HCT116 (cell line): ENCODE measurements around the gene NFKBIZ. TPM values are rescaled to one million over a fixed set of nuclear protein-coding genes. Genes with fewer than 3 reads are reported as not detected.

Experiments
- ATAC-seq: fragments of 200-7000 bp; cut with Tn5 transposase; 2 replicates; pipeline ENCODE4 v1.9.1; 2020; ENCODE audit warnings: mild to moderate bottlenecking, moderate library complexity
- BruUV-seq: library from RNA; stranded (reverse); fragments of 400-500 nt; replicated peaks from 2 replicates; lab custom pipeline; 2021; lab: Mats Ljungman, UMichigan
- CTCF ChIA-PET: fragments of 300-600 bp; sonication (Branson Sonifier 250); formaldehyde crosslinking; loops from one replicate; lab custom pipeline; 2021; ENCODE audit warnings: antibody characterized with exemption; lab: Charles Lee
- POLR2A ChIA-PET: fragments of 300-600, 350-600 bp; sonication (Branson Sonifier 250); formaldehyde crosslinking; loops from one replicate; lab custom pipeline; 2021; ENCODE audit warnings: antibody characterized with exemption; lab: Charles Lee
- RAD21 ChIA-PET, 2 experiments: fragments of 300-600 bp; sonication (Branson Sonifier 250); formaldehyde crosslinking; loops; one replicate each; lab custom pipeline; 2023; ENCODE audit warnings: low total read pairs in 2 of 2; ENCODE audit not compliant: uncharacterized antibody in 2 of 2, unreplicated experiment in 2 of 2, low non-redundant PET in 1 of 2; lab: Charles Lee
- DNase-seq: peaks from one replicate; pipeline ENCODE4 v3.0.0-alpha.2; 2010; ENCODE audit warnings: low read depth, low spot score
- H2AFZ ChIP-seq: fragments of 200-600 bp; shearing (Covaris generic), sonication (generic); 2 replicates; pipeline ENCODE4 v1.6.1; 2017; ENCODE audit warnings: low read depth, mixed run types, mixed read lengths, antibody characterized with exemption, low read length; ENCODE audit not compliant: poor library complexity, severe bottlenecking
- H3K27ac ChIP-seq: 2 replicates; pipeline ENCODE4 v1.5.1; 2012; ENCODE audit warnings: low read depth, low read length
- H3K27me3 ChIP-seq: fragments of 200-600 bp; sonication (generic); 2 replicates; pipeline ENCODE4 v1.6.1; 2016; ENCODE audit warnings: mixed run types, low read length, mixed read lengths; ENCODE audit not compliant: insufficient read depth
- H3K36me3 ChIP-seq, 2 experiments: fragments of 200-500 bp in 1 of 2; fragments of 200-600 bp in 1 of 2; sonication (Bioruptor generic) in 1 of 2; sonication (generic) in 1 of 2; 2 replicates each; pipeline versions ENCODE4 v1.5.1 to v1.6.1; 2014 to 2016; ENCODE audit warnings: low read length in 2 of 2, inconsistent platforms in 1 of 2, mixed read lengths in 1 of 2, mixed run types in 1 of 2; ENCODE audit not compliant: insufficient read depth in 2 of 2, control insufficient read depth in 1 of 2
- H3K4me1 ChIP-seq, 2 experiments: fragments of 200-600 bp in 1 of 2; sonication (generic) in 1 of 2; 2 replicates each; pipeline versions ENCODE4 v1.5.1 to v1.6.1; 2012 to 2017; ENCODE audit warnings: low read length in 2 of 2, inconsistent platforms in 1 of 2, mild to moderate bottlenecking in 1 of 2, mixed read lengths in 1 of 2, mixed run types in 1 of 2, moderate library complexity in 1 of 2; ENCODE audit not compliant: insufficient read depth in 2 of 2, control insufficient read depth in 1 of 2
- H3K4me2 ChIP-seq: fragments of 200-600 bp; sonication (generic); 2 replicates; pipeline ENCODE4 v1.6.1; 2017; ENCODE audit warnings: mixed run types, low read length, mixed read lengths
- H3K4me3 ChIP-seq, 2 experiments: fragments of 200-600 bp in 1 of 2; sonication (generic) in 1 of 2; replicated peaks in 1 of 2; 2 replicates each; pipeline ENCODE4 v1.5.1; 2011 to 2016; ENCODE audit warnings: low read length in 2 of 2, control low read depth in 1 of 2, low read depth in 1 of 2, mild to moderate bottlenecking in 1 of 2, mixed read lengths in 1 of 2, mixed run types in 1 of 2
- H3K79me2 ChIP-seq: fragments of 200-600 bp; sonication (generic); 2 replicates; pipeline ENCODE4 v1.6.1; 2017; ENCODE audit warnings: mild to moderate bottlenecking, mixed run types, low read length, moderate library complexity, mixed read lengths; ENCODE audit not compliant: insufficient read depth
- H3K9ac ChIP-seq: fragments of 200-600 bp; sonication (generic); 2 replicates; pipeline ENCODE4 v1.6.1; 2016; ENCODE audit warnings: low read length, mixed read lengths
- H3K9me2 ChIP-seq: fragments of 200-600 bp; sonication (generic), shearing (Covaris generic); 2 replicates; pipeline ENCODE4 v1.6.1; 2017; ENCODE audit warnings: mixed run types, mild to moderate bottlenecking, moderate library complexity; ENCODE audit not compliant: insufficient read depth
- H3K9me3 ChIP-seq, 2 experiments: fragments of 200-500 bp in 1 of 2; fragments of 200-600 bp in 1 of 2; sonication (Bioruptor generic) in 1 of 2; sonication (generic) in 1 of 2; 2 replicates each; pipeline ENCODE4 v1.6.1; 2014 to 2017; ENCODE audit warnings: low read length in 2 of 2, mixed read lengths in 2 of 2, inconsistent platforms in 1 of 2, low read depth in 1 of 2, mild to moderate bottlenecking in 1 of 2, mixed run types in 1 of 2, moderate library complexity in 1 of 2; ENCODE audit not compliant: control insufficient read depth in 1 of 2, insufficient read depth in 1 of 2
- H4K20me1 ChIP-seq: fragments of 200-600 bp; sonication (generic), shearing (Covaris generic); 2 replicates; pipeline ENCODE4 v1.6.1; 2017; ENCODE audit warnings: mixed run types, mild to moderate bottlenecking, moderate library complexity; ENCODE audit not compliant: insufficient read depth
- ATF3 ChIP-seq: IDR thresholded peaks from 2 replicates; pipeline ENCODE4 v1.6.1; 2012
- CBX3 ChIP-seq: IDR thresholded peaks from 2 replicates; pipeline ENCODE4 v1.6.1; 2012; ENCODE audit warnings: low read depth
- CEBPB ChIP-seq: IDR thresholded peaks from 2 replicates; pipeline ENCODE4 v1.6.1; 2012; ENCODE audit warnings: low read depth
- CTCF ChIP-seq, 3 experiments: fragments of 200-600 bp in 1 of 3; sonication (generic) in 1 of 3; IDR thresholded peaks in 2 of 3; conservative IDR thresholded peaks in 1 of 3; 2 replicates each; pipeline ENCODE4 v1.5.1; 2012 to 2017; ENCODE audit warnings: low read depth in 2 of 3, low read length in 2 of 3, antibody characterized with exemption in 1 of 3, borderline replicate concordance in 1 of 3, control low read depth in 1 of 3, mild to moderate bottlenecking in 1 of 3, mixed read lengths in 1 of 3, mixed run types in 1 of 3, moderate library complexity in 1 of 3; ENCODE audit not compliant: insufficient read depth in 1 of 3
- EZH2 ChIP-seq: fragments of 200-600 bp; sonication (generic); IDR thresholded peaks from 2 replicates; pipeline ENCODE4 v1.6.1; 2017; ENCODE audit warnings: antibody characterized with exemption, mixed run types
- EZH2phosphoT487 ChIP-seq: fragments of 200-600 bp; IDR thresholded peaks from 2 replicates; pipeline ENCODE4 v1.6.1; 2018; ENCODE audit warnings: antibody characterized with exemption, borderline replicate concordance
- MAX ChIP-seq: IDR thresholded peaks from 2 replicates; pipeline ENCODE4 v1.6.1; 2012
- REST ChIP-seq: IDR thresholded peaks from 2 replicates; pipeline ENCODE4 v1.6.1; 2012; ENCODE audit warnings: low read depth
- SIN3A ChIP-seq: IDR thresholded peaks from 2 replicates; pipeline ENCODE4 v1.6.1; 2012; ENCODE audit warnings: low read depth
- TCF7L2 ChIP-seq: IDR thresholded peaks from 2 replicates; pipeline ENCODE4 v1.7.0; 2011; ENCODE audit warnings: borderline replicate concordance, inconsistent platforms; ENCODE audit not compliant: insufficient read depth, insufficient read length; ENCODE audit errors: extremely low read depth
- intact Hi-C: fragments of 100-400 bp; cut with micrococcal nuclease; formaldehyde crosslinking; loops from 2 replicates; pipeline ENCODE4 v1.10.0; 2022
- total RNA-seq: library from RNA; stranded (reverse); gene quantifications from one replicate; pipeline ENCODE4 v1.2.1, GENCODE V29; 2021; ENCODE audit not compliant: unreplicated experiment

Gene NFKBIZ
- total RNA-seq, 1 experiment from 2014 or later = 12.2 TPM

DNA sequence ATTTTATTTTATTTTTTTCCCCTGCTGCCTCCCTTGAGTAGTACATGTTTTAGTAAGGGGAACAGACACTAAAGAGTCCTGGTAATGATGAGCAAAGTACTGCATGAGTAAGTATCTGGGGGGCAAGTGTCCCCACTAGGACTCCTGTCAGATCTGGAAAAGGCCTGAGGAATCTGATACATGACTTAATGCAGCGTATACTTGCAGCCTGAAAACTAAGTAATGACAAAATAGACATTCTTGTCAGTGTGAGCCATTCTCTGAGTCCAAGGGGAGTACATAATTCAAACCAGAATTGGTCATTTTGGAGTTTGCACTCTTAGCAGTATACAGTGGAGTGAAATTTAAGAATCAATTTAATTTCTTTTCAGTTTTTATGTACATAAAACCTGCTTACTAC lies 42.8 kb upstream of the NFKBIZ start (continued):
- TF ChIP-seq MAX (no peak), ATF3 (no peak), REST (no peak), CBX3 (no peak)

- Histone ChIP-seq H3K9me2 (no peaks in the 10 kb centered on the region), H3K79me2 (no peaks in the 10 kb centered on the region), H3K9me3 (no peaks in the 10 kb centered on the region), H3K4me1 (no peaks in the 10 kb centered on the region)
- ATAC-seq (no peak), DNase-seq (no peak)
- BruUV-seq = no TSS peak
- POLR2A ChIA-PET = no interaction called here
- TF ChIP-seq MAX (no peak), EZH2phosphoT487 (no peak), CTCF (IDR thresholded peaks at IDR 0.05 in 2 of 3, conservative IDR thresholded peaks at IDR 0.05 in 1 of 3; ENCODE audit: borderline replicate concordance in 1 of 3, insufficient read depth in 1 of 3, low read depth in 2 of 3, low read length in 2 of 3) (no peak), ATF3 (no peak), EZH2 (no peak), TCF7L2 (no peak), CEBPB (no peak), SIN3A (no peak)
- TF ChIP-seq, all 23 proteins: peak for 0
- Histone ChIP-seq H3K27ac (no peak overlapping the region), H3K36me3 (no peaks in the 10 kb centered on the region), H2AFZ (no peak overlapping the region), H3K9ac (no peak overlapping the region), H3K27me3 (no peaks in the 10 kb centered on the region), H3K4me2 (no peak overlapping the region), H3K4me3 (no peak overlapping the region), H4K20me1 (no peaks in the 10 kb centered on the region)
- RAD21 ChIA-PET = no interaction called here
- CTCF ChIA-PET = interaction anchor here (1.0 to 8.0 kb wide), 3 partner anchors 418 to 728 kb away, joined by 3 to 121 read pairs (median 45); no protein-coding TSS in a partner anchor
- intact Hi-C loops = loop anchor here (2.0 kb wide), 1 partner anchor 729 kb away; no protein-coding TSS in a partner anchor
These were observed 41.4 kb upstream of the NFKBIZ start for GRCh38 chr3:101807888-101808287.
